GM12878 (cell line): ENCODE results near the gene POLD1. TPM values are rescaled to one million over a fixed set of nuclear protein-coding genes. Genes with fewer than 3 reads are reported as not detected.

Experiments used
- BCLAF1 ChIP-seq: fragments of 450-650 bp; IDR thresholded peaks from 2 replicates; pipeline ENCODE4 v1.6.1; 2017; ENCODE audit warnings: antibody characterized with exemption, mild to moderate bottlenecking, moderate library complexity
- E2F4 ChIP-seq: IDR thresholded peaks from 2 replicates; pipeline ENCODE4 v1.6.1; 2012; ENCODE audit warnings: low read depth, low read length, improper control_type of control experiment
- EGR1 ChIP-seq, 2 experiments: IDR thresholded peaks; 1 replicate in 1 of 2; 2 replicates in 1 of 2; pipeline ENCODE4 v1.6.1; 2011 to 2012; ENCODE audit warnings: low read depth in 2 of 2, low read length in 2 of 2, borderline replicate concordance in 1 of 2, mild to moderate bottlenecking in 1 of 2, moderate library complexity in 1 of 2
- FOXK2 ChIP-seq: fragments of 450-650 bp; IDR thresholded peaks from 2 replicates; pipeline ENCODE4 v1.6.1; 2017; ENCODE audit warnings: mild to moderate bottlenecking, moderate library complexity
- HDAC6 ChIP-seq: fragments of 200-600 bp; sonication (generic); IDR thresholded peaks from one replicate; pipeline ENCODE4 v1.8.0; 2017; ENCODE audit warnings: antibody characterized with exemption; ENCODE audit not compliant: unreplicated experiment
- IKZF2 ChIP-seq, 2 experiments: fragments of 450-650 bp; IDR thresholded peaks; 2 replicates each; pipeline ENCODE4 v1.6.1; 2017; ENCODE audit warnings: mild to moderate bottlenecking in 2 of 2, moderate library complexity in 2 of 2
- LARP7 ChIP-seq: fragments of 450-650 bp; IDR thresholded peaks from 2 replicates; pipeline ENCODE4 v1.6.1; 2017; ENCODE audit warnings: mild to moderate bottlenecking
- MEF2A ChIP-seq: IDR thresholded peaks from 2 replicates; pipeline ENCODE4 v1.6.1; 2011; ENCODE audit warnings: low read depth, mild to moderate bottlenecking, low read length, moderate library complexity; ENCODE audit not compliant: insufficient read depth
- MTA3 ChIP-seq: IDR thresholded peaks from 2 replicates; pipeline ENCODE4 v1.6.1; 2012; ENCODE audit warnings: low read length, inconsistent platforms, borderline replicate concordance
- PML ChIP-seq: IDR thresholded peaks from 2 replicates; pipeline ENCODE4 v1.6.1; 2012; ENCODE audit warnings: low read length, inconsistent platforms
- POLR2A ChIP-seq: IDR thresholded peaks from 2 replicates; pipeline ENCODE4 v1.6.1; 2011; ENCODE audit warnings: low read depth, mild to moderate bottlenecking, low read length
- RB1 ChIP-seq: fragments of 450-650 bp; formaldehyde crosslinking; IDR thresholded peaks from 2 replicates; pipeline ENCODE4 v1.6.1; 2017; ENCODE audit warnings: mild to moderate bottlenecking, borderline replicate concordance
- REST ChIP-seq: IDR thresholded peaks from 2 replicates; pipeline ENCODE4 v1.6.1; 2012; ENCODE audit warnings: mild to moderate bottlenecking, low read depth, low read length
- RUNX3 ChIP-seq: IDR thresholded peaks from 2 replicates; pipeline ENCODE4 v1.6.1; 2012; ENCODE audit warnings: low read length, inconsistent platforms
- SMC3 ChIP-seq: IDR thresholded peaks from 2 replicates; pipeline ENCODE4 v1.6.1; 2011; ENCODE audit warnings: low read length, improper control_type of control experiment, borderline replicate concordance
- SREBF2 ChIP-seq: IDR thresholded peaks from 2 replicates; pipeline ENCODE4 v1.6.1; 2012; ENCODE audit warnings: mild to moderate bottlenecking, low read length
- SRF ChIP-seq, 2 experiments: IDR thresholded peaks; 2 replicates each; pipeline ENCODE4 v1.6.1; 2011; ENCODE audit warnings: low read depth in 2 of 2, low read length in 2 of 2, mild to moderate bottlenecking in 1 of 2, moderate library complexity in 1 of 2
- WRNIP1 ChIP-seq: IDR thresholded peaks from 2 replicates; pipeline ENCODE4 v1.6.1; 2011; ENCODE audit warnings: low read depth, low read length, improper control_type of control experiment, borderline replicate concordance
- ZNF274 ChIP-seq: IDR thresholded peaks from one replicate; pipeline ENCODE4 v1.8.0; 2011; ENCODE audit not compliant: insufficient read length, insufficient read depth
- polyA plus RNA-seq, 11 experiments: library from polyadenylated mRNA; depleted of rRNA in 4 of 11; unstranded in 6 of 11; stranded (reverse) in 5 of 11; fragments of >200 nt; fragmentation: Nextera tagmentation in 4 of 11; fragmentation: Illumina TruSeq in 1 of 11; extraction: Ambion mirVana in 4 of 11; extraction: Trizol in 1 of 11; gene quantifications; 1 replicate in 1 of 11; 2 replicates in 10 of 11; pipeline versions ENCODE4 v1.2.1 to v1.2.3, GENCODE V29; 2011 to 2016; ENCODE audit warnings: inconsistent platforms in 2 of 11, missing spikeins in 2 of 11, low read depth in 1 of 11
- total RNA-seq, 4 experiments: library from RNA; depleted of rRNA in 3 of 4; stranded (reverse); fragments of >200 nt in 3 of 4; fragmentation: Illumina TruSeq in 1 of 4; extraction: Trizol in 1 of 4; gene quantifications; 2 replicates each; pipeline versions ENCODE4 v1.2.1 to v1.2.3, GENCODE V29; 2013 to 2021

The POLD1 gene
- total and polyA plus RNA-seq, 10 of the 15 experiments (the other 5 are each of a cell fraction or from before 2014, with no cell fraction given), result 0.76 to 165 (median 63.4) TPM

GRCh38 chr19:50365434-50366306 lies 18.5 kb upstream of the POLD1 start, which contains the start of gene NAPSA (continued):
- TF ChIP-seq SRF (IDR thresholded peaks at IDR 0.05; ENCODE audit: low read depth in 2 of 2, low read length in 2 of 2) (no peak), IKZF2 (IDR thresholded peaks at IDR 0.05) (no peak; a peak in 3 of 4 replicates), WRNIP1 (no peak), PML (no peak), RB1 (no peak), SREBF2 (no peak), LARP7 (no peak), SMC3 (no peak), MEF2A (0 out of 2 replicates have a peak, but pooled peaks have one; percentile 24), RUNX3 (peak; percentile 89), MTA3 (peak; percentile 56; the same call in 1 of the 2 replicates), HDAC6 (no peak), FOXK2 (no peak), EGR1 (IDR thresholded peaks at IDR 0.05; ENCODE audit: borderline replicate concordance in 1 of 2, low read depth in 2 of 2, low read length in 2 of 2) (no peak), POLR2A (peak; percentile 61; the same call in 1 of the 2 replicates), REST (no peak), BCLAF1 (no peak), E2F4 (no peak), ZNF274 (no peak)
